Endothelial cell of umbilical vein (primary cell): ENCODE data around the gene CACNA1C. TPM values are rescaled to one million over a fixed set of nuclear protein-coding genes. Genes with fewer than 3 reads are reported as not detected.

Experiments
- BruUV-seq: library from RNA; stranded (reverse); fragments of 400-500 nt; replicated peaks from 2 replicates; lab custom pipeline; 2021; lab: Mats Ljungman, UMichigan
- CTCF ChIA-PET: fragments of 300-600, 350-600 bp; sonication (Branson Sonifier 250); formaldehyde crosslinking; loops from one replicate; lab custom pipeline; 2021; ENCODE audit warnings: antibody characterized with exemption, inconsistent platforms; lab: Charles Lee
- POLR2A ChIA-PET: fragments of 300-600, 350-600 bp; sonication (Branson Sonifier 250); formaldehyde crosslinking; loops from one replicate; lab custom pipeline; 2021; ENCODE audit warnings: antibody characterized with exemption, inconsistent platforms; lab: Charles Lee
- DNase-seq: peaks from one replicate; pipeline ENCODE4 v3.0.0-alpha.2; 2011; ENCODE audit warnings: low read depth, low spot score
- FAIRE-seq: peaks from 2 replicates; lab custom pipeline; 2011; peaks lifted over from hg19 to GRCh38; lab: Jason Lieb, UNC
- H2AFZ ChIP-seq: 2 replicates; pipeline ENCODE4 v1.6.0; 2012; ENCODE audit warnings: low read depth, low read length, control low read depth, inconsistent platforms
- H3K27ac ChIP-seq: 2 replicates; pipeline ENCODE4 v1.5.1; 2011; ENCODE audit warnings: low read depth, mild to moderate bottlenecking, control low read depth, low read length, moderate library complexity; ENCODE audit not compliant: insufficient read depth
- H3K27me3 ChIP-seq, 2 experiments: 2 replicates each; pipeline versions ENCODE4 v1.6.0 to v1.6.1; 2011; ENCODE audit warnings: low read length in 2 of 2, mixed read lengths in 1 of 2; ENCODE audit not compliant: control insufficient read depth in 2 of 2, insufficient read depth in 2 of 2
- H3K36me3 ChIP-seq, 2 experiments: 2 replicates in 1 of 2; 3 replicates in 1 of 2; pipeline ENCODE4 v1.5.1; 2011; ENCODE audit warnings: low read length in 2 of 2, mild to moderate bottlenecking in 1 of 2, moderate library complexity in 1 of 2; ENCODE audit not compliant: control insufficient read depth in 2 of 2, insufficient read depth in 2 of 2; ENCODE audit errors: extremely low read depth in 1 of 2
- H3K4me1 ChIP-seq: 3 replicates; pipeline ENCODE4 v1.5.1; 2011; ENCODE audit warnings: mild to moderate bottlenecking, low read length; ENCODE audit not compliant: control insufficient read depth, insufficient read depth; ENCODE audit errors: extremely low read depth
- H3K4me2 ChIP-seq: 2 replicates; pipeline ENCODE4 v1.6.1; 2011; ENCODE audit warnings: low read length, control low read depth, mixed read lengths; ENCODE audit not compliant: insufficient read depth
- H3K4me3 ChIP-seq, 3 experiments: fragments of 200-600 bp in 1 of 3; sonication (generic), shearing (Covaris generic) in 1 of 3; replicated peaks in 1 of 3; 2 replicates each; pipeline ENCODE4 v1.5.1; 2011 to 2016; ENCODE audit warnings: control low read depth in 3 of 3, low read length in 3 of 3, mild to moderate bottlenecking in 2 of 3, inconsistent platforms in 1 of 3, low read depth in 1 of 3, moderate library complexity in 1 of 3; ENCODE audit not compliant: insufficient read depth in 1 of 3
- H3K79me2 ChIP-seq: 2 replicates; pipeline ENCODE4 v1.6.0; 2012; ENCODE audit warnings: low read length, inconsistent platforms; ENCODE audit not compliant: control insufficient read depth, insufficient read depth
- H3K9ac ChIP-seq: replicated peaks from 2 replicates; pipeline ENCODE3; 2011; ENCODE audit warnings: low read length, control low read depth; ENCODE audit not compliant: insufficient read depth; ENCODE audit errors: extremely low read depth
- H3K9me1 ChIP-seq: replicated peaks from 3 replicates; pipeline ENCODE4 v1.6.0; 2011; ENCODE audit warnings: mild to moderate bottlenecking, low read length; ENCODE audit not compliant: control insufficient read depth, insufficient read depth; ENCODE audit errors: extremely low read depth
- H3K9me3 ChIP-seq: replicated peaks from 2 replicates; pipeline ENCODE4 v1.5.1; 2012; ENCODE audit warnings: low read length, inconsistent platforms; ENCODE audit not compliant: control insufficient read depth, insufficient read depth
- H4K20me1 ChIP-seq: replicated peaks from 2 replicates; pipeline ENCODE3; 2011; ENCODE audit warnings: mild to moderate bottlenecking, low read length; ENCODE audit not compliant: control insufficient read depth, insufficient read depth; ENCODE audit errors: extremely low read depth
- CTCF ChIP-seq, 2 donors: IDR thresholded peaks; 1 replicate in 1 of 2; 2 replicates in 1 of 2; pipeline ENCODE4 v1.5.1; 2011; ENCODE audit warnings: low read length in 2 of 2, mild to moderate bottlenecking in 2 of 2, moderate library complexity in 2 of 2, control low read depth in 1 of 2, inconsistent platforms in 1 of 2, low read depth in 1 of 2; ENCODE audit not compliant: insufficient read depth in 1 of 2; ENCODE audit errors: extremely low read depth in 1 of 2
- EZH2 ChIP-seq: IDR thresholded peaks from 2 replicates; pipeline ENCODE4 v1.6.1; 2012; ENCODE audit warnings: borderline replicate concordance, low read depth, mild to moderate bottlenecking, moderate library complexity, low read length, inconsistent platforms; ENCODE audit not compliant: severe bottlenecking
- FOS ChIP-seq: IDR thresholded peaks from 2 replicates; pipeline ENCODE4 v1.6.1; 2011; ENCODE audit warnings: mild to moderate bottlenecking, low read length, moderate library complexity, borderline replicate concordance; ENCODE audit not compliant: insufficient read depth
- GATA2 ChIP-seq: IDR thresholded peaks from 2 replicates; pipeline ENCODE4 v1.7.0; 2011; ENCODE audit warnings: low read depth, mild to moderate bottlenecking, moderate library complexity, mixed read lengths, low read length; ENCODE audit not compliant: insufficient read length, insufficient read depth
- JUN ChIP-seq: IDR thresholded peaks from 2 replicates; pipeline ENCODE4 v1.6.1; 2011; ENCODE audit warnings: borderline replicate concordance, low read depth; ENCODE audit not compliant: insufficient read length, insufficient read depth
- MAX ChIP-seq: IDR thresholded peaks from 2 replicates; pipeline ENCODE4 v1.6.1; 2011; ENCODE audit not compliant: insufficient read depth, insufficient read length
- MYC ChIP-seq: IDR thresholded peaks from one replicate; pipeline ENCODE4 v1.6.1; 2011; ENCODE audit warnings: mild to moderate bottlenecking, low read depth, low read length
- POLR2A ChIP-seq: IDR thresholded peaks from 2 replicates; pipeline ENCODE4 v1.6.1; 2012; ENCODE audit warnings: low read depth, mild to moderate bottlenecking, control low read depth, low read length
- POLR2AphosphoS5 ChIP-seq: IDR thresholded peaks from 2 replicates; pipeline ENCODE4 v1.6.1; 2012; ENCODE audit warnings: low read depth, mild to moderate bottlenecking, control low read depth, low read length, moderate library complexity; ENCODE audit not compliant: insufficient read depth
- dilution Hi-C: fragments of 300-500 bp; cut with MboI; formaldehyde crosslinking; loops from one replicate; pipeline ENCODE4 v1.15.0; 2019; ENCODE audit warnings: low sequenced_read_pairs; ENCODE audit not compliant: extremely low pct_ligation_motif_present
- intact Hi-C: fragments of 100-400 bp; cut with micrococcal nuclease; formaldehyde crosslinking; loops from one replicate; pipeline ENCODE4 v1.10.0; 2022
- polyA plus RNA-seq, 4 experiments: library from polyadenylated mRNA; depleted of rRNA in 3 of 4; stranded (reverse) in 3 of 4; unstranded in 1 of 4; fragments of >200 nt; gene quantifications; 2 replicates each; pipeline versions ENCODE4 v1.2.1 to v1.2.3, GENCODE V29; 2011 to 2012; ENCODE audit warnings: missing spikeins in 1 of 4
- total RNA-seq: library from RNA; stranded (reverse); gene quantifications from 2 replicates; pipeline ENCODE4 v1.2.3, GENCODE V29; 2021

CACNA1C gene
- total and polyA plus RNA-seq, 2 donors (not counting 3 experiments of a cell fraction or from before 2014, with no cell fraction given) = not detected

- intact Hi-C loops = no loop called here
- no peak for TF ChIP-seq MYC
- no peak for TF ChIP-seq JUN
- no peak for TF ChIP-seq POLR2AphosphoS5
- TF ChIP-seq EZH2 = no peak
- TF ChIP-seq GATA2 = no peak
- no peak for TF ChIP-seq CTCF (IDR thresholded peaks at IDR 0.05; ENCODE audit: extremely low read depth in 1 of 2, insufficient read depth in 1 of 2, low read depth in 1 of 2, low read length in 2 of 2)
- no peak for TF ChIP-seq FOS
- no peak for TF ChIP-seq POLR2A
- TF ChIP-seq MAX = no peak
- Histone ChIP-seq H3K4me3 (no peak overlapping the region), H3K4me2 (no peak overlapping the region), H3K9me3 (no peaks in the 10 kb centered on the region), H4K20me1 (no peaks in the 10 kb centered on the region), H2AFZ (no peak overlapping the region), H3K27me3 (no peaks in the 10 kb centered on the region), H3K9ac (no peak overlapping the region), H3K27ac (no peak overlapping the region), H3K79me2 (no peaks in the 10 kb centered on the region), H3K36me3 (no peaks in the 10 kb centered on the region), H3K9me1 (no peaks in the 10 kb centered on the region), H3K4me1 (no peaks in the 10 kb centered on the region)
- ChIA-PET POLR2A (no interaction called here), CTCF (interaction anchor here (1.0 kb wide), 1 partner anchor 10 kb away, joined by 3 read pairs; no protein-coding TSS in a partner anchor)
- dilution Hi-C loops = no loop called here
- DNase-seq (no peak), FAIRE-seq (no peak)
- no TSS peak for BruUV-seq
Measured at GRCh38 chr12:2633825-2634200, 581.0 kb downstream of the CACNA1C start.
